Natural killer cell (primary cell): ENCODE measurements around the gene TBL1X. TPM values are rescaled to one million over a fixed set of nuclear protein-coding genes. Genes with fewer than 3 reads are reported as not detected.

Experiments
- ATAC-seq, 3 donors: fragments of 150-1000 bp in 2 of 3; fragments of 200-7000 bp in 1 of 3; cut with Tn5 transposase; 1 replicate in 1 of 3; 2 replicates in 2 of 3; pipeline ENCODE4 v1.10.0; 2021; ENCODE audit warnings: mild to moderate bottlenecking in 2 of 3, moderate library complexity in 2 of 3
- DNase-seq, 2 donors: peaks; one replicate each; pipeline versions ENCODE4 v3.0.0 to v3.0.0-alpha.2; 2013 to 2021; ENCODE audit warnings: mixed read lengths in 1 of 2
- H3K27ac ChIP-seq: one replicate; pipeline ENCODE4 v1.5.1; 2013; ENCODE audit warnings: mild to moderate bottlenecking, low read length
- H3K27me3 ChIP-seq: one replicate; pipeline ENCODE4 v1.6.1; 2013; ENCODE audit warnings: low read length; ENCODE audit not compliant: control insufficient read depth, insufficient read depth
- H3K36me3 ChIP-seq: one replicate; pipeline ENCODE4 v1.6.1; 2013; ENCODE audit warnings: low read length; ENCODE audit not compliant: control insufficient read depth, insufficient read depth
- H3K4me1 ChIP-seq: one replicate; pipeline ENCODE4 v1.6.1; 2013; ENCODE audit warnings: low read length; ENCODE audit not compliant: control insufficient read depth, insufficient read depth
- H3K4me3 ChIP-seq: one replicate; pipeline ENCODE4 v1.5.1; 2013; ENCODE audit warnings: low read length
- H3K9me3 ChIP-seq: one replicate; pipeline ENCODE4 v1.6.1; 2013; ENCODE audit warnings: low read length; ENCODE audit not compliant: control insufficient read depth, insufficient read depth
- H3K27ac Mint-ChIP-seq, 2 donors: one replicate each; pipeline ENCODE4 v1.8.0; 2022; ENCODE audit warnings: mild to moderate bottlenecking in 2 of 2, mixed read lengths in 2 of 2, moderate library complexity in 1 of 2
- H3K27me3 Mint-ChIP-seq, 2 donors: one replicate each; pipeline ENCODE4 v1.8.0; 2022; ENCODE audit warnings: low read depth in 2 of 2, mixed read lengths in 2 of 2
- H3K36me3 Mint-ChIP-seq: one replicate; pipeline ENCODE4 v1.8.0; 2022; ENCODE audit warnings: mixed read lengths
- H3K4me1 Mint-ChIP-seq, 2 donors: one replicate each; pipeline ENCODE4 v1.8.0; 2022; ENCODE audit warnings: mixed read lengths in 2 of 2
- H3K4me3 Mint-ChIP-seq: one replicate; pipeline ENCODE4 v1.8.0; 2022; ENCODE audit warnings: mild to moderate bottlenecking, moderate library complexity, mixed read lengths
- H3K9me3 Mint-ChIP-seq, 2 donors: one replicate each; pipeline ENCODE4 v1.8.0; 2022; ENCODE audit warnings: mixed read lengths in 2 of 2
- CTCF ChIP-seq: fragments of 200-600 bp; IDR thresholded peaks from one replicate; pipeline ENCODE4 v1.8.0; 2022; ENCODE audit warnings: antibody characterized with exemption
- WGBS: methylation state at CpG from one replicate; pipeline ENCODE4 v1.1.7; 2013; ENCODE audit warnings: missing lambda C conversion rate; ENCODE audit not compliant: insufficient coverage; 5-methylcytosine and 5-hydroxymethylcytosine counted together
- intact Hi-C: fragments of 100-400 bp; cut with micrococcal nuclease; formaldehyde crosslinking; loops from one replicate; pipeline ENCODE4 v1.14.2; 2022
- total RNA-seq, 4 donors: library from RNA; stranded (reverse); fragments of 120-200 nt in 1 of 4; gene quantifications; one replicate each; pipeline versions ENCODE4 v1.2.3 to v1.2.4, GENCODE V29; 2013 to 2022

Gene TBL1X
- total RNA-seq, 3 donors from 2014 or later (not counting 1 experiment from before 2014, with no cell fraction given), result 21.9 to 43.8 (median 32.7) TPM

GRCh38 chrX:9619581-9619980, 154.7 kb downstream of the TBL1X start:
- WGBS, result 98% methylated on average over 10 of the region's 12 CpGs

GRCh38 chrX:9622128-9622527, 157.3 kb downstream of the TBL1X start:
- no peak for TF ChIP-seq CTCF
- H3K36me3 ChIP-seq, result no peaks in the 10 kb centered on the region
- ATAC-seq, result no peak
- H3K4me1 ChIP-seq, result no peaks in the 10 kb centered on the region
- no peak for DNase-seq
- H3K4me3 Mint-ChIP-seq, result no peak overlapping the region
- no peaks in the 10 kb centered on the region for H3K27me3 ChIP-seq
- H3K27ac ChIP-seq, result no peak overlapping the region
- no peaks in the 10 kb centered on the region for H3K9me3 ChIP-seq
- no peak overlapping the region for H3K4me3 ChIP-seq
- WGBS, result 91% methylated on average over 3 of the region's 3 CpGs
- no peaks in the 10 kb centered on the region for H3K36me3 Mint-ChIP-seq
- H3K27ac Mint-ChIP-seq, result peak overlapping the region in 1 of 2 donors; percentile 52
- peaks cover 10 to 41% of the 10 kb centered on the region in 2 donors for H3K4me1 Mint-ChIP-seq
- H3K9me3 Mint-ChIP-seq, result no peaks in the 10 kb centered on the region
- H3K27me3 Mint-ChIP-seq, result no peaks in the 10 kb centered on the region
- intact Hi-C loops, result no loop called here

More at GRCh38 chrX:9619581-9619980, 154.7 kb downstream of the TBL1X start:
- Mint-ChIP-seq H3K27ac (no peak overlapping the region), H3K27me3 (no peaks in the 10 kb centered on the region), H3K4me1 (peaks cover 10 to 35% of the 10 kb centered on the region in 2 donors), H3K9me3 (no peaks in the 10 kb centered on the region), H3K4me3 (no peak overlapping the region), H3K36me3 (no peaks in the 10 kb centered on the region)
- intact Hi-C loops, result no loop called here
- no peak overlapping the region for H3K27ac ChIP-seq
- no peak for TF ChIP-seq CTCF
- H3K4me1 ChIP-seq, result no peaks in the 10 kb centered on the region
- H3K4me3 ChIP-seq, result no peak overlapping the region
- H3K9me3 ChIP-seq, result no peaks in the 10 kb centered on the region
- ATAC-seq (no peak), DNase-seq (no peak)
- H3K27me3 ChIP-seq, result no peaks in the 10 kb centered on the region
- no peaks in the 10 kb centered on the region for H3K36me3 ChIP-seq

GRCh38 chrX:9626379-9626778, 161.5 kb downstream of the TBL1X start:
- Histone ChIP-seq H3K9me3 (no peaks in the 10 kb centered on the region), H3K4me1 (no peaks in the 10 kb centered on the region), H3K27me3 (no peaks in the 10 kb centered on the region), H3K36me3 (no peaks in the 10 kb centered on the region), H3K4me3 (no peak overlapping the region), H3K27ac (no peak overlapping the region)
- intact Hi-C loops, result no loop called here
- TF ChIP-seq CTCF, result no peak
- Mint-ChIP-seq H3K4me1 (peaks cover 6 to 25% of the 10 kb centered on the region in 2 donors), H3K4me3 (no peak overlapping the region), H3K27ac (no peak overlapping the region), H3K9me3 (no peaks in the 10 kb centered on the region), H3K27me3 (no peaks in the 10 kb centered on the region), H3K36me3 (no peaks in the 10 kb centered on the region)
- ATAC-seq, result no peak
- no peak for DNase-seq
- 92% methylated on average over 7 of the region's 7 CpGs for WGBS

GRCh38 chrX:9627922-9628321, 163.1 kb downstream of the TBL1X start:
- H3K27ac Mint-ChIP-seq, result peak overlapping the region in 1 of 2 donors; percentile 33
- Histone ChIP-seq H3K9me3 (no peaks in the 10 kb centered on the region), H3K27me3 (no peaks in the 10 kb centered on the region), H3K4me1 (no peaks in the 10 kb centered on the region), H3K4me3 (no peak overlapping the region), H3K27ac (no peak overlapping the region), H3K36me3 (no peaks in the 10 kb centered on the region)
- intact Hi-C loops, result no loop called here
- no peak overlapping the region for H3K4me3 Mint-ChIP-seq
- H3K9me3 Mint-ChIP-seq, result no peaks in the 10 kb centered on the region
- WGBS, result 80% methylated on average over 1 of the region's 1 CpG
- no peak for TF ChIP-seq CTCF
- peaks cover 6 to 27% of the 10 kb centered on the region in 2 donors for H3K4me1 Mint-ChIP-seq
- no peaks in the 10 kb centered on the region for H3K27me3 Mint-ChIP-seq
- ATAC-seq (no peak), DNase-seq (no peak)
- H3K36me3 Mint-ChIP-seq, result no peaks in the 10 kb centered on the region
